ENCODE results near the gene FOXO6. TPM values are rescaled to one million over a fixed set of nuclear protein-coding genes. Genes with fewer than 3 reads are reported as not detected.

The FOXO6 gene
- 1 to 10 TPM in 1 of 4 donors, under 1 TPM in 1, not detected in 2; 0.34 to 4.1 TPM for polyA plus RNA-seq
- long read RNA-seq, donor 1 = 0 reads
- long read RNA-seq, donor 2, partial matches to known transcripts = 0 of 1 reads
- long read RNA-seq, donor 2, other reads (novel, unspliced or antisense) = 0 of 1 reads
- long read RNA-seq, donor 3, partial matches to known transcripts = 0 of 1 reads
- long read RNA-seq, donor 3, other reads (novel, unspliced or antisense) = 0 of 1 reads
- long read RNA-seq, donor 4 = 0 reads
- long read RNA-seq, donor 5 = 0 reads
- long read RNA-seq, donor 6 = 0 reads
- long read RNA-seq, donor 7 = 0 reads
- long read RNA-seq, donor 8, partial matches to known transcripts = 0 of 1 reads
- long read RNA-seq, donor 8, other reads (novel, unspliced or antisense) = 0 of 1 reads
- long read RNA-seq, donor 9 = 0 reads
- long read RNA-seq, donor 10 = 0 reads

- Histone ChIP-seq H3K27ac (ENCODE audit: low read depth in 1 of 3, low read length in 2 of 3) (peak within 1 kb of the TSS in 2 of 3 donors; percentile 31 to 52), H3K27me3 (ENCODE audit: control insufficient read depth in 3 of 3, insufficient read depth in 3 of 3, low read length in 3 of 3) (peaks cover 0 to 18% (median 6%) of the 10 kb centered on the region in 3 donors), H3K4me3 (ENCODE audit: low read depth in 1 of 3, low read length in 3 of 3) (peak within 1 kb of the TSS; percentile 27 to 54 (median 39)), H3K4me1 (ENCODE audit: control insufficient read depth in 3 of 3, insufficient read depth in 2 of 3, low read depth in 1 of 3, low read length in 2 of 3) (peaks cover 2 to 53% (median 3%) of the 10 kb centered on the region in 3 donors), H3K36me3 (ENCODE audit: control insufficient read depth in 3 of 3, insufficient read depth in 2 of 3, low read depth in 1 of 3, low read length in 3 of 3) (peaks cover 0 to 4% (median 0%) of the 10 kb centered on the region in 3 donors), H3K9me3 (ENCODE audit: control insufficient read depth in 2 of 2, insufficient read depth in 1 of 2, low read depth in 1 of 2, low read length in 1 of 2) (no peaks in the 10 kb centered on the region)
- 1 to 2% (median 2%) methylated on average over 37 to 63 of the region's 63 CpGs for WGBS, 3 donors
- no peak for FAIRE-seq
- DNase-seq = peak; percentile 99 to 100
Observed at GRCh38 chr1:41360786-41361494, at the start of gene FOXO6. TSS of gene FOXO6 (plus strand) at chr1:41361434.

- WGBS, 3 donors = 84 to 93% (median 85%) methylated on average over 4 of the region's 4 CpGs
- no peaks in the 10 kb centered on the region for H3K36me3 ChIP-seq (ENCODE audit: control insufficient read depth in 3 of 3, insufficient read depth in 2 of 3, low read depth in 1 of 3, low read length in 3 of 3)
- no peak overlapping the region for H3K4me3 ChIP-seq (ENCODE audit: low read depth in 1 of 3, low read length in 3 of 3)
- FAIRE-seq (no peak), DNase-seq (no peak)
- H3K27ac ChIP-seq (ENCODE audit: low read depth in 1 of 3, low read length in 2 of 3) = no peak overlapping the region
- no peaks in the 10 kb centered on the region for H3K27me3 ChIP-seq (ENCODE audit: control insufficient read depth in 3 of 3, insufficient read depth in 3 of 3, low read length in 3 of 3)
- peaks cover 0 to 23% (median 0%) of the 10 kb centered on the region in 3 donors for H3K4me1 ChIP-seq (ENCODE audit: control insufficient read depth in 3 of 3, insufficient read depth in 2 of 3, low read depth in 1 of 3, low read length in 2 of 3)
- peaks cover 0 to under 1% of the 10 kb centered on the region in 2 donors for H3K9me3 ChIP-seq (ENCODE audit: control insufficient read depth in 2 of 2, insufficient read depth in 1 of 2, low read depth in 1 of 2, low read length in 1 of 2)
Observed at GRCh38 chr1:41312991-41313645, 48.1 kb upstream of the FOXO6 start.

GRCh38 chr1:41313661-41314131 is 47.5 kb upstream of the FOXO6 start:
- 68 to 82% (median 81%) methylated on average over 7 of the region's 7 CpGs for WGBS, 3 donors
- Histone ChIP-seq H3K9me3 (ENCODE audit: control insufficient read depth in 2 of 2, insufficient read depth in 1 of 2, low read depth in 1 of 2, low read length in 1 of 2) (no peaks in the 10 kb centered on the region), H3K4me1 (ENCODE audit: control insufficient read depth in 3 of 3, insufficient read depth in 2 of 3, low read depth in 1 of 3, low read length in 2 of 3) (peaks cover 0 to 23% (median 0%) of the 10 kb centered on the region in 3 donors), H3K27me3 (ENCODE audit: control insufficient read depth in 3 of 3, insufficient read depth in 3 of 3, low read length in 3 of 3) (no peaks in the 10 kb centered on the region), H3K4me3 (ENCODE audit: low read depth in 1 of 3, low read length in 3 of 3) (no peak overlapping the region), H3K27ac (ENCODE audit: low read depth in 1 of 3, low read length in 2 of 3) (no peak overlapping the region), H3K36me3 (ENCODE audit: control insufficient read depth in 3 of 3, insufficient read depth in 2 of 3, low read depth in 1 of 3, low read length in 3 of 3) (no peaks in the 10 kb centered on the region)
- FAIRE-seq (no peak), DNase-seq (peak in 1 of 2 donors; percentile 17)

- Histone ChIP-seq H3K27ac (ENCODE audit: low read depth in 1 of 3, low read length in 2 of 3) (peak overlapping the region in 1 of 3 donors; percentile 46), H3K4me3 (ENCODE audit: low read depth in 1 of 3, low read length in 3 of 3) (no peak overlapping the region), H3K27me3 (ENCODE audit: control insufficient read depth in 3 of 3, insufficient read depth in 3 of 3, low read length in 3 of 3) (no peaks in the 10 kb centered on the region), H3K36me3 (ENCODE audit: control insufficient read depth in 3 of 3, insufficient read depth in 2 of 3, low read depth in 1 of 3, low read length in 3 of 3) (no peaks in the 10 kb centered on the region), H3K4me1 (ENCODE audit: control insufficient read depth in 3 of 3, insufficient read depth in 2 of 3, low read depth in 1 of 3, low read length in 2 of 3) (peaks cover 0 to 23% (median 0%) of the 10 kb centered on the region in 3 donors), H3K9me3 (ENCODE audit: control insufficient read depth in 2 of 2, insufficient read depth in 1 of 2, low read depth in 1 of 2, low read length in 1 of 2) (no peaks in the 10 kb centered on the region)
- WGBS, 3 donors = 15 to 55% (median 54%) methylated on average over 11 of the region's 11 CpGs
- no peak for FAIRE-seq
- DNase-seq = peak; percentile 19 to 84
Observed at GRCh38 chr1:41314376-41315145, 46.7 kb upstream of the FOXO6 start.

GRCh38 chr1:41315146-41315822 is 46.0 kb upstream of the FOXO6 start:
- FAIRE-seq = no peak
- peak in 1 of 2 donors; percentile 49 for DNase-seq
- 60 to 73% (median 70%) methylated on average over 15 of the region's 15 CpGs for WGBS, 3 donors

GRCh38 chr1:41315871-41316270 is 45.4 kb upstream of the FOXO6 start:
- Histone ChIP-seq H3K27ac (ENCODE audit: low read depth in 1 of 3, low read length in 2 of 3) (no peak overlapping the region), H3K4me1 (ENCODE audit: control insufficient read depth in 3 of 3, insufficient read depth in 2 of 3, low read depth in 1 of 3, low read length in 2 of 3) (peaks cover 0 to 23% (median 0%) of the 10 kb centered on the region in 3 donors), H3K36me3 (ENCODE audit: control insufficient read depth in 3 of 3, insufficient read depth in 2 of 3, low read depth in 1 of 3, low read length in 3 of 3) (no peaks in the 10 kb centered on the region), H3K9me3 (ENCODE audit: control insufficient read depth in 2 of 2, insufficient read depth in 1 of 2, low read depth in 1 of 2, low read length in 1 of 2) (no peaks in the 10 kb centered on the region), H3K27me3 (ENCODE audit: control insufficient read depth in 3 of 3, insufficient read depth in 3 of 3, low read length in 3 of 3) (no peaks in the 10 kb centered on the region), H3K4me3 (ENCODE audit: low read depth in 1 of 3, low read length in 3 of 3) (no peak overlapping the region)
- DNase-seq (peak in 1 of 2 donors; percentile 12), FAIRE-seq (no peak)
- whole genome bisulfite sequencing, 3 donors = 85 to 92% (median 86%) methylated on average over 3 of the region's 3 CpGs

More at GRCh38 chr1:41315146-41315822, 46.0 kb upstream of the FOXO6 start:
- no peak overlapping the region for H3K4me3 ChIP-seq (ENCODE audit: low read depth in 1 of 3, low read length in 3 of 3)
- no peaks in the 10 kb centered on the region for H3K27me3 ChIP-seq (ENCODE audit: control insufficient read depth in 3 of 3, insufficient read depth in 3 of 3, low read length in 3 of 3)
- H3K27ac ChIP-seq (ENCODE audit: low read depth in 1 of 3, low read length in 2 of 3) = peak overlapping the region in 1 of 3 donors; percentile 46
- H3K36me3 ChIP-seq (ENCODE audit: control insufficient read depth in 3 of 3, insufficient read depth in 2 of 3, low read depth in 1 of 3, low read length in 3 of 3) = no peaks in the 10 kb centered on the region
- H3K4me1 ChIP-seq (ENCODE audit: control insufficient read depth in 3 of 3, insufficient read depth in 2 of 3, low read depth in 1 of 3, low read length in 2 of 3) = peaks cover 0 to 23% (median 0%) of the 10 kb centered on the region in 3 donors
- no peaks in the 10 kb centered on the region for H3K9me3 ChIP-seq (ENCODE audit: control insufficient read depth in 2 of 2, insufficient read depth in 1 of 2, low read depth in 1 of 2, low read length in 1 of 2)

- DNase-seq (no peak), FAIRE-seq (no peak)
- H3K4me3 ChIP-seq (ENCODE audit: low read depth in 1 of 3, low read length in 3 of 3) = no peak overlapping the region
- no peak overlapping the region for H3K27ac ChIP-seq (ENCODE audit: low read depth in 1 of 3, low read length in 2 of 3)
- WGBS, 3 donors = 86 to 92% (median 91%) methylated on average over 6 of the region's 6 CpGs
- H3K36me3 ChIP-seq (ENCODE audit: control insufficient read depth in 3 of 3, insufficient read depth in 2 of 3, low read depth in 1 of 3, low read length in 3 of 3) = no peaks in the 10 kb centered on the region
- H3K27me3 ChIP-seq (ENCODE audit: control insufficient read depth in 3 of 3, insufficient read depth in 3 of 3, low read length in 3 of 3) = no peaks in the 10 kb centered on the region
- no peaks in the 10 kb centered on the region for H3K9me3 ChIP-seq (ENCODE audit: control insufficient read depth in 2 of 2, insufficient read depth in 1 of 2, low read depth in 1 of 2, low read length in 1 of 2)
- peaks cover 0 to 23% (median 0%) of the 10 kb centered on the region in 3 donors for H3K4me1 ChIP-seq (ENCODE audit: control insufficient read depth in 3 of 3, insufficient read depth in 2 of 3, low read depth in 1 of 3, low read length in 2 of 3)
Observed at GRCh38 chr1:41317361-41317760, 43.9 kb upstream of the FOXO6 start.
